Stimulated activated CD4-positive, alpha-beta T cell treated with anti-CD3 and anti-CD28 coated beads, TNF-alpha, amount 100 ng/mL, for 24 hours (primary cell): ENCODE data around the gene EIPR1.
A peak's percentile ranks its signal among the peaks of the same experiment; 100 is the strongest.
"Not testable (repeated sequence)": the region's sequence is repeated elsewhere in the genome, so short reads cannot be mapped to it uniquely, and the experiment has no call there.

Source experiments
- DNase-seq, 3 experiments: peaks; one replicate each; pipeline ENCODE4 v3.0.0-alpha.2; 2020; ENCODE audit warnings: low read depth in 3 of 3

EIPR1 gene

DNA sequence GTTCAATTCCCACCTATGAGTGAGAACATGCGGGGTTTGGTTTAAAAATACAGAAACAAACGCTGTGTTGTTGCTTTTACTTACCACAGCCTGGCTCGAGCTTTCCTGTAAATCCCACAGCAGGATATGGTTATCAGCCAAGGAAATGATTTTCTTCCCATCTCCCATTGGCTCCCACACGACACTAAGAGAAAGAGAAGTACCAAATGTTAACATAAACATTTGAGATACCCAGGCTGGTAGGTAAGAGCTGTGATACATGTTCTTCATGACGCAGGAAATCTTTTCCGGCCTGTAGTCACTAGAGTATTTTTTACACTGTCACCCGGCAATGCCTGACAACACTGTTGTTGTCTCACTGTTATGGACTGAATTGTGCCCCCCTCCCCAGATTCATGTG is 163.6 kb downstream of the EIPR1 start:
- DNase-seq, result no peak

DNA sequence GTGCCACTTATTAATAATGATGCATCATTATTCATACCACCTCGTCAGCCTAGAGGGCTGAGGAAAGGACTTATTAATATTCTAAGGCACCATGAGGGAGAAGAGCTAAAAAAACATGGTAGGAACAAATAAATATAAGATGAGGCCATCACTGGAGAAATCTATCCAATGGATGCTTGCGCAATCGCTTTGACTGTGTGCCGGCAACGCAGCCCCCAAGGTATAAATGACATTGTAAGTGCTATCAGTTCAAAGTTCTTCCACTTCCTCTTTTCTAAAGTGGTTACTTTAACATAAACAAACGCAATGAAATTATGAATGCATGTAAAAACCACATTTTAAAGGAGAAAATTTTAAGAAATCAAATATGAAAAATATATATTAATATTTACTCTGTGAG is 164.6 kb downstream of the EIPR1 start:
- no peak for DNase-seq

DNA sequence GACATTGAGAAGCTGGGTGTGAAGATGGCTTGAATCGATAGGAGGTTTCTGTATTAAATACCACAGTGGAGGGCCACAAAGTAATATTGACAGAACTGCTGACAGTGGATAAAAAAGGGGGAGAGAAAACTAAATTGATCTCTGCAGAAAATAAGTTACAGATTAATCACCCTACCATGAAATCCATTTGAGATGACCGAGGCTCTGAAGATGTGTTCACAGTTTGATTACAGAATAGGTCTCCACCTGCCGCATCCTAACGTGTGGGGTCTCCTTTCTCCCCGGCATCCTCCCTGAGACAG is 165.6 kb downstream of the EIPR1 start:
- DNase-seq, result no peak

DNA sequence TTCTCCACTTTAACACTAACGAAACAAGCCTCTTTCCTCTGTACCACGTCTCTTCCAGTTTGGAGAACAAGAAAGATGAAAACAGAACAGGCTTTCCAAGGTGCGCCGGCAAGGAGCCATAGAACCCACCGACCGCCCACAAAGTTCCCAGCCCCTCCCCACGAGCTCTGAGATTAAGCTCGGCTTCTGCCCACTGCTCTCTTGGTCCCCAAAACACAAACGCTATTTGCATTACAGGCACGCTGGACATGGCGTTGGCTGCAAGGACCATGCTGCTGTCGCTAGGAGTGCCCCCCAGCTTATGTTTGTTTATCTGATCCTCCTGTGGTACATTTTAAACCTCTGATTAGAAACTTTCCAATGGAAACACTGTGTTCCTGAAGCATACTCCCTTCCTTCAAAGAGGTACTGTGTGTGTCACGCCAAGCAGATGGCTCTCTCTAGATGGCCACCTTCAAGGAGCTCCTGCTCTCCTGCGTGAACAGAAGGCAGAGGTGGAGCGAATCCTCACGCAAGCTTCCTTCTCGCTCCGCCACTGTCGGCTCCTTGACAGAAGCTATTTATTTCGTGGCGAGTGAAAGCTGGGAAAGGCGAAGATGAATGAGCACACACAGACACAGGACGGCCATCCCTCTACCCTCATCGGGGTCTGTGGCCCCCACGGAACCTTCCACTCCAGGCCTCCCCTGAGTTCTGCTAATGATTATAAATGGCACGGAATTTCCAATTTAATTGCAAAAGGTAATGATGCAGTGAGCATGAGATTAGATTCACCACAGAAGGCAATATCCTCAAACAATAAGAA is 166.2 kb downstream of the EIPR1 start:
- DNase-seq, result no peak

DNA sequence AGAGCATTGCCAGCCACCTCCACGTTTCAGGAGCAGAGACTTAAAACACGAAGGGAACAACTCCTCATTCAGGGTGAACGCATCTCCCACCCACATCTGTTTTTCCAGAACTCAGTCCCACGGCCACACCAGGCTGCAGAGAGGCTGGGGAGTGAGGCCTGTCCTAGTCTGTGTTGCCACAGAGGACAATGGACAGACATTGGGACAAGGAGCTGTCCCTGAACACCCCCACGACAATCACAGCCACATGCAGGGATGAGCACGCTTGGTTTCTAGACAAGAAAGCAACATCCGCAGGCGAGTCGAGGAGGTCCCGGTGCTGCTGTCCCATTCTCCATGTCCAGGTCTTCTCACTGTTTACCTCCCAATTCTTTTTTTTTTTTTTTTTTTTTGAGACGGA is 167.4 kb downstream of the EIPR1 start:
- no peak for DNase-seq

DNA sequence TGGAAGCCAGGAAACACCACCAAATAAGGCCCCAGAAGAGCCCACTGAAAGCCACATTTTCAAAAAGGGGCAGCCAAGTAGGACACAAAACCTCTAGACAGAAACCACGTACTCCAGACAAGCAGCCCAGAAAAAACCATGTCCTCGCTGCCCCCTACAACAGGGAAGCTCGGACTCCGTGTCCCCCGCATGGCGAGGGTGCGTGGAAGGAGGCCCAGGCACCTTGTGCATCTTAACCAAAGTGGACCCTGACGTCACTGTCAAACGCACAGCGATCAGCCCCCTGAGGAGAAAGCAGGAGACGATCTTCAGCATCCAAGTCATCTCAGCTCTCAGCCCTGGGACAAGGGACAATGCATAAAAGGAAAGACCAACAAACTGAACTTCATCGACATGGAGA is 168.4 kb downstream of the EIPR1 start:
- no peak for DNase-seq

DNA sequence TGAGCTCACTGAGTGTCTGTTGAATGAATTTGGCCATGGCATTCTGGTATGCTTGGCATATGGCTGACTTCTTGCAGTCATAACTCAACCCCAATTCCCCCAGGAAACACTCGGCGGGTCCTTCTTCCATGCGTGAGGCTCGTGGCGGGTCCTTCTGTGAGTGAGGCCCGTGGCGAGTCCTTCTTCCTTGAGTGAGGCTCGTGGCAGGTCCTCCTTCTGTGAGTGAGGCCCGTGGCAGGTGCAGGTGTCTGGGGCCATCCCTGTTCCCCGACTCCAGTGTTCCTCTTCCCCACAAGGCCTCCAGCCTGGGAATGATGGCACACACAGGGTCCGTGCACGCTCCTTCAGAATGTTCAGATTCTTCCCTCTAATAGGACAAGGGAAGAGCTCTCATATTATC is 169.0 kb downstream of the EIPR1 start:
- no peak for DNase-seq

DNA sequence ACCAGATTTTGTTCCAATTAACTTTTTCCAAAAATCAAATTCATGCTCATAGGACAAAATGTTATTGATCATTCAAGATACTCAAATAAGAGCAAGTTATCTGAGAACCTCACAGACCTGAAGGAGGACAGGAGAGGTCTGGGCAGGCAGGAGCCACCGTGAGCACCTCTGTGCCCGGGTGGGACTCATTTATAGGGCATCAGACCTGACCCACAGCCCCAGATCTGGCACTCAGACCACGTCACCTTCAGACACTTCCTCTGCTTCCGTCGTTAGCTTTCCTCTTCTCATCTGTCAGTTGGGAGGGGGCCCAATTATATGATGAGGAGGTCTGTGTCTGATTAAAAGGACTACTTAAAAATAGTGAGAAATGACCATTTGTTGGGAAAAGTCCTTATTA is 169.4 kb downstream of the EIPR1 start:
- no peak for DNase-seq

DNA sequence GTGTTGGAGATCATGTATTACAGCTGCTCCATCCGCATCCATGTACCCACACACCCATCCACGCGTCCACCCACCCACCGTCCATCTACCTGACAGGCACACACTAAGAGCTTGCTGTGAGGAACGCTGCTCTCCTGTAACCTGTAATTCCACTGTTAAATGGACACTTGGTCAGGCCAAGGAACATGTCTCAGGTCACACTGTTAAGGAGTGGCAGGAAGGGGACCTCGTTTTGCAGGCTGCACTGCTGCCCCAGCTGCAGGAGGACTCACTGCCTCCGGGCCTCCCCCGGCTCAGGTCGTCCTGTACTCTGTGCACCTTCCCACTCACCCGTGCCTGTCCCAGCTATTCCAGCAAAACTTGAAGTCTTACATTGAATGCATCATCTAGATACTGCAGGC is 170.5 kb downstream of the EIPR1 start:
- DNase-seq, result no peak

DNA sequence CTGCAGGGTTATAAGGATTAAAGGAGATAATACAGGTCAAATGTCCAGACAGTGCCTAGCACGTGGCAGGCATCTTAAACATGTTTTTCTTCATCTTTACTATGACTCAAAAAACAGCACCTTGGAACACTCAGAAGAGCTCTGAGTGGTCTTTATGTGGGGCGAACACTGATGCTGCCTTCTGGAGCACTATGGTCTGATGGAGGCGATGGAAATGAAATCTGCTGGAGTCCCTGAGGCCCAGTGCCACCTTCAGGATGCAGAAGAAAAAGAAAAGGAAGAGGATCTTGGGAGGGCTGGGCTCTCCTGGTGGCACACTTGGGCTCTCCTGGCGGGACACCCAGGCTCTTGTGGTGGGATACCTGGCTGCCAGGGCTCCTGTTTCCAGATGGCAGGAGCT is 171.8 kb downstream of the EIPR1 start:
- DNase-seq, result no peak

DNA sequence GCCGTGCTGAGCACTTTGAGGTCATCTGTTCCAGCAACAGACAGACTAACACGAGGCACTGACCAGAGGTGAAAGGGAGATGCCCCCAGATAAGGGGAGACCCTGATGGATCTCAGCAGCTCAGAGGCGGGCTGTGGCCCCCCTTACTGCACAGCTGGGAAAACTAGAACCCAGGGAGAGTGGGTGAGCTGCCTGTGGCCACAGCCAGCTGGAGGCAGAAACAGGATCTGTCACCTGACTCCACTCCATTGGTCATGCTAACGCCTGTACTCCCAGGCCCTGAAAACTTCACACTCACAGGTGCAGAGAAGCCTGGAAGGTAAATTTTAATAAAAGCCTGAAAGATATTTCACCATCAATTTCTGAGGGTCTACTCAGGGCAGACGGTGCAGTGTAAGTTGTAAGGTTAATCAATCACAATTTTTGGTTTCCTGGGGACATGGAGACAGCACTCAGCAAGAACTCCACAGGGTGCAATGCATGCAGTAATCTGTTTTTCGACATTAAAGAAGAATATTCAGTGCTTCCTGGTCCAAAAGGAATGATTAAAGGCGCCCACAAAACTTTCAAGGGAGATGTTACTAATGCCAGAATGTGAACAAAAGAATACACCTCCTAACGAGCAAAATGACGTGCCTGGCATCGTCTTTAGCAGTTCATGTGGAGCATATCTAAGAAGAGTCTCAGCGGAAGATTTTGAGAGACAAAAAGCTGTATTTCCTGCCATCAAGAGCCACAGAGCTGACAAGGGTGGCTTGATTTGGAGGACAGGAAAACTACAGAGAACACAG is 173.4 kb downstream of the EIPR1 start:
- no peak for DNase-seq

DNA sequence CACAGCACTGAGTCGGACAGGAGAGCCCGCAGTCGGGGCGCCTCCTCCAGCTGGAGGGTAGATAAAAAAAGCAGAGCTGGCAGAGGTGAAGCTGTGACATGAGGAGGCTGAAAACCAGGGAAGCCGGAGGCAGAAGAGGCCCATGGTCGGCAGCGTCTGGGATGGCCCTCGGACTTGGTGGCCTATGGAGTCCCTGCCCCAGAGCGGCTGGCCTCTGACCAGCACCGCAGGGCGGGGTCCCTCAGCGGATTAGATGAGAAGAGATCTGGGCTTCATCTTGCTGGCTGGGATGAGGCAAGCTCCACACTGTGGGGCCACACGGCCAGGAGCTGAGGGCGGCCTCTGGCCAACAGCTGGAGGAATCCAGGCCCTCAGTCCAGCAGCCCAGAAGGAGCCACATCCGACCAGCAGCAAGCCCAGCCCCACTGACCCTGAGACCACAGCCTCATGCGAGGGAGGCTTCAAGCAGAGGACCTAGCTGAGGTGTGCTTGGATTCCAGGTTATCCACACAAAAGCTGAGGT is 174.1 kb downstream of the EIPR1 start:
- no peak for DNase-seq

DNA sequence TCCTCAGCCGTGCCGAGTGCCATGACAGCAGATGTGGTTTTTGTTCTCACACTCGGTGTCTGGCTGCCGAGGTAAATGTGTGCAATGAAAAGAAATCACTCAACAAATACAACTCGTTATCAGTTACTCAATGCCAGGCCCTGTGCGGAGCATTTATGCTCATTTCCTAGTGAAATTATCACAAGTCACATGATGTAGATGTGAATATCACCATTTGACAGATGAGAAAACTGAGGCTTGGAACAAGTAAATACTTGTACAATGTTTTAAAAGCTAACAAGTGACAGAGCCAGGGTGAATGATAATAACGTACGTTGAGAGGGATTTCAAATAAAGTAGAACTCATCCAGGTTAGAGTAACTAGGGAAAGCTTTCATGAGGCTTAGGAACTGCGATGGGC is 174.7 kb downstream of the EIPR1 start:
- no peak for DNase-seq

DNA sequence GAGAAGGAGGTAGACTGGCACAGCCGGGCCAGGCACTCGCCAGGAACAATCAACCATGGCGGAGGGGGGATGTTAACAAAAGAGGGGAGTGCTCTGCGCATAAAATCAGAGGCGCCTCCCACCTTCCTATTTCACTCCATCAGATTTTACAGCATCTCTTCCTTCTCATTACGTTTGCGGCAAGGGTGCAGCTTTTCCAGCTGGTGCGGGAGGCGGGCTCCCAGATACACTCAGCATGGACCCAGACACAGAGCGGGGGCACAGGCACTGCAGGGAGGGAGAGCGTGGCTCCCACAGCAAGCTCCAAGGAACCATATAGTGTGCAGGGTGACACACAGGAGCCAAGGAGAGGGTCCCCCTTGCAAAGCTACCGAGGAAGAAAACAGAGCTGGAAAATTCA is 176.3 kb downstream of the EIPR1 start:
- no peak for DNase-seq

DNA sequence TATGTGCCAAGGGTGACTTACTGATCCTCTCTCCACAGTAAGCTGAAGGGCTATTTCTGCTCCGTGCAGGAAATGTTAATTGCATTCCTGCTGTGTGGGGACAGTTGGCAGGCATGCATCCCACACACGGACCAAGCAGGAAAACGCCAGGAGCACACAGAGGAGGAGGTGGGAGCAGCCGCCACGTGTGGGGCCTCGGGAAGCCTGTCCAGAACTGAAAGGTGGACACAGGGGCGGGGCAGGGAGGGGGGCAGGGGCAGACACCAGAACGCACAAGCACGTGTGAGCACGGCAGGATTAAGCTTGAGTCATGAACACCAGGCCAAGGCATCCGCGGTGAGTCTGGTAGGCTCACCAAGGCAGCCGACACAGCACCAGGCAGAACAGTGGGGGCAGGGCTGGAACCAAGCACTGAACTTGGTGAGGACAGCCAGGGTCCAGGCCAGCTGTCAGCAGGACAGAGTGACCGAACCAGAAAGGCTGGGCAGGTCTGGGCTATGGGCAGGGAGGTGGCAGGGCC is 177.1 kb downstream of the EIPR1 start:
- no peak for DNase-seq

DNA sequence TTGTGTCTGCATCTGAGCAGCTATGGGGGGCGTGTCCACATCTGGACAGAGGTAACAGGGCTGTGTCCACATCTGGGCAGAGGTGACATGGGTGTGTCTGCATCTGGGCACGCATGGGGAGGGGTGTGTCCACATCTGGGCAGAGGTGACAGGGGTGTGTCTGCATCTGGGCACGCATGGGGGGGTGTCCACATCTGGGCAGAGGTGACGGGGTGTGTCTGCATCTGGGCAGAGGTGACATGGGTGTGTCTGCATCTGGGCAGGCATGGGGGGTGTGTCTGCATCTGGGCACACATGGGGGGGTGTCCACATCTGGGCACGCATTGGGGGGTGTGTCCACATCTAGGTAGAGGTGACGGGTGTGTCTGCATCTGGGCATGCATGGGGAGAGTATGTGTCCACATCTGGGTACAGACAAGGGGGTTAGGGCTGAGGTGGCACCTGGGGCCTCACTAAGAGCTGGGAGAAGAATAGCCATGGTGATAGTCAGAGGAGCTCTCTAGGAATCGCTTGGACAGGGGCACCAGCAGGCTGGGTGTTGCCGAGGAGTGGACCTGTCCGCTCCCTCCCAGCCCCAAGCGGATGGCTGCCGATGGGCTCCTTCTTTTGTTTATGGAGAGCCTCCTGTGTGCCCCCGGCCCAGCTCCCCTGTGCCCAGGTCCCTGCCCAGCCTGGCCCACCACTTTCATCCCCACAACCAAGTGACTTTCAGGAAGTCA is 177.8 kb downstream of the EIPR1 start:
- DNase-seq, result no peak

DNA sequence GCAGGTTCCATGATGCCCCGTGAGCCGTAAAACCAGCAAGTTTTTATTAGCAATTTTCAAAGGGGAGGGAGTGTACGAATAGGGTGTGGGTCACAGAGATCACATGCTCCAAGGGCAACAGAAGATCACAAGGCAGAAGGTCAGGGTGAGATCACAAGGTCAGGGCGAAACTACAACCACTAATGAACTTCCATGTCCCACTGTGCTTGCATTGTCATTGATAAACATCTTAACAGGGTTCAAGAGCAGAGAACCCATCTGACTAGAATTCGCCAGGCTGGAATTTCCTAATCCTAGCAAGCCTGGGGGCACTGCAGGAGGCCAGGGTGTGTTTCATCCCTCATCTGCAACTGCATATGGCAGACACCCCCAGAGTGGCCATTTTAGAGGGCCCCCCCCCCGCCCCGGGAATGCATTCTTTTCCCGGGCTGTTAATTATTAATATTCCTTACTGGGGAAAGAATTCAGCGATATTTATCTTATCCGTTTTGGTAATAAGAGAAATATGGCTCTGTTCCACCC is 178.9 kb downstream of the EIPR1 start:
- not testable (repeated sequence) for DNase-seq

DNA sequence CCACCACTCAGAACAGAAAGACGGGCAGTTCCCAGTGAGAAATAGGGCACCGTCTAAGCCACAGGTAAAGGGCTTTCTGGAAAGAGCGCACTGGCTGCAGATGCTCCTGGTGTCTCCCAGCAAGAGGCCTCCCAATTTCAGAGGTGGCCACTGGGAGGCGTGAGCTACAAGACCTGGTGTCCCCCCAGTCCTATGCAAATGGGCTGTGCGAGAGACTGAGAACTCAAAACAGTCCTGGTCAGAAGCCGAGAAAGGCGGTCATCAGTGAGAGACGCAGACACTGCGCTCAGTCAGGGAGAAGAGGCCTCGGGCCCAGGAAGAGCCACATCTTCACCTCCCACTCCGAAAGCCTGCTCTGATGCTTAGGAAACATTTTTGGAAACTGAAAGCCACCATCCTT is 179.5 kb downstream of the EIPR1 start:
- peak in 1 of 3 experiments; percentile 4 for DNase-seq

DNA sequence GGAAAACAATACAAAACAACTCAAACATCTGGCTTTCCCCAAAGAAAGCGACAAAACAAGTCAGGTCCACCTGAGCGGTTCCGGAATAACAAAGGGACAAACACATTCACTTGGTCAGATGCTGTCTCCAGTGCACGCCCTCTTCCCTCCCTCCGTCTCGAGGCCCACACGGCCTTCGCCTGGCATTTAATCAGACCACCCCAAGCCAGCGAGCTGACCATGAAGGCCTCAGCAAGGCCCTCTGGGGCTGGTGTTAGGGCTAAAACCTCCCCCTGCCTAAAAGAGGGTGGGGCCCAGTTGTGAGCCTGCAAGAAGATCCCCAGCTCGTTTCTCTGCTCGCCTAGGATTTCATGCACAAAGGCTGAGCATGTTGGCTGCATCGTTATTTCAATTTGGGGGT is 180.3 kb downstream of the EIPR1 start:
- no peak for DNase-seq

DNA sequence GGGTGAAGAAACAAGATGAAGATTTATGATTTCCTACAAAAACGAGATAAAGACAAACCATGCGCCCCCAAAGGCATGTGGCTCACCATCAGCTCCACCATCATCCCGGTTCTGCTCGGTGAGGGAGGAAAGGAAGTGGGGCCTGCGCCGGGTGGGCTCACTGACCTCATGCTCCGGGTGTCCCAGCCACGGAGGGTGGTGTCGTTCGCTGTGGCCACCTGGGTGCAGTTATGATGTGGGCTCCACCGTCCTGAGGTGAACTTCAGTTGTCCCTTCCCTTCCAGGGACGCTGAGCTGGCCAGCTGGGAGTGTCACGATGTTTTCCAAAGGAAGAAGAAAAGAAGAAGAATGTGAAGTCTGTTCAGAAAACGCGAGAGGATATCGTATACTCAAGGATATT is 180.9 kb downstream of the EIPR1 start:
- DNase-seq, result no peak

DNA sequence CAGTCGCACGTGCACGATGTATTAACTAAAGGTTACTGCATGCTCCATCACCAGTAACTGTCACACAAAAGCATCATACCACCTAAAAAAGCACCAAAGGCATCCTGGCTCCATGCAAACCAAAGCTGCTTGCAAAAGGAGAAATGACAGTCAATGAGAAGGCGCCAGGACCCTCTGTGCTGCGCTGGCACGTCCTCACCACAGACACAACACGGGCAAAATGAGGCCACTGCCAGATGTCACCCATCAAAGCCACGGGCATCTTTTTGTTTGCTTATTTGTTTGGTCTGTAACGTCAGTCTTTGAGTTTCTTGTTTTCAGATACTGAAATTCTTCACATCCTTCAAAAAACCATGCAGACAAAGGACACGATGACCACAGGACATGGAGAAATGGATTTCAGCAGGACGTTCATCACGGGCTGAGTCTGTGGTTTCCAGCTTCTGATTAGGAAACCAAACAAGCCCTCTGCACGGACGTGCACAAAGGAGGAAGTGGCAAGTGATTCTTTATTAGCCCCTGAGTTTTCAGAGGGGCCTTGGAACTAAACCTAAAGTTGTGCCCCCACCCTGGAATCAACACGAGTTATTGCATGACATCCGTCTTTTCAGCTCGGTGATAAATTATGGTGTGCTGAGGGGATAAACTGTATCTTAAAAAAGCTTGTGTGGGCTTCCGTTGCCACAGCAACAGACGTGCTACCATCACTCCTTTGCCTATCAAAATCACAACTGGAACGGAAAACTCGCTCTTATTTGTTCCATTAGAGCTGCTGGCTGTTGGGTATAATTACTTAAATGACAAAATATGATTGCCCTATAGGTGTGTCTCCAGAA is 181.8 kb downstream of the EIPR1 start:
- no peak for DNase-seq
